Heart left ventricle (tissue), 13 donors: ENCODE data around the gene CEP85L.

ENCODE experiments used
- POLR2A ChIP-seq, 2 donors: fragments of 450-650 bp; IDR thresholded peaks; one replicate each; pipeline ENCODE4 v1.6.1; 2017; ENCODE audit warnings: antibody characterized with exemption in 2 of 2, mild to moderate bottlenecking in 2 of 2, moderate library complexity in 2 of 2
- TF ChIP-seq, protein P1 (sequence below), 12 donors: fragments of 200-600 bp; sonication (generic) in 4 of 12; IDR thresholded peaks; one replicate each; pipeline versions ENCODE4 v1.5.0 to v1.8.0; 2018 to 2022; ENCODE audit warnings: antibody characterized with exemption in 12 of 12, mild to moderate bottlenecking in 5 of 12
- donor health status: ischemic (EF 13 %, LVEDD 7.1; RV severe dilation, severe dysfunction).
- donor health status: DM: no; HTN: yes; CAD: no.
- donor health status: DM: no; HTN: no; CAD: no.
- donor health status: ischemic (EF 25% LVEDD 6.9; RV normal size, moderate dysfunction).
- donor health status: ischemic (EF 25% LVEDD 5.7; RV mildly dilated, moderate dysfunction).
- donor health status: ischemic (EF 35%, LVEDD 5.7; RV mildly dilated, moderate dysfunction).
- donor health status: nonischemic (EF 11% LVEDD 7.7; RV severe dilation, severe dysfunction).
- donor health status: DM: yes; HTN: yes; CAD: no.
- donor health status: PGD.
- donor health status: ischemic (EF 29% LVEDD 5.4; RV normal size, mild dysfunction).
- donor health status: nonischemic (EF 23%, LVEDD 6.1; RV moderate dilation, normal function).

DNA sequence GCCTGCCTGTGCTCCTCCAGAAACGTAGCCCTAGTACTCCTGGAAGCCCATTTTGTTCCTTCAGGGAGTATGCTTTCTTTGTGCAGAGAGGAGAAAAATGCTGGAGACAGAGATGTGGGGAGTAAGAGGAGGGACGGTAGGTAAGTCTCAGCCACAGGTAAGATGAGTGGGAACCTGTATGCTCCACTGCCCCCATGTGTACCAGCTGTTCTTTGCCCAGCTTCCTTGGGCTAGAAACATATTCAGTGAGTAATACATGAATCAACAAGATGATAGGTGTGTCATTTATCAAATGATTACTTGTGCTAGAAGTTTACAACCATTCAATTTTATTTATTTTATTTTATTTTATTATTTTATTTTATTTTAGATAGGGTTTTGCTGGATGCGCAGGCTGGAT, 13.6 kb upstream of the CEP85L start:
- TF ChIP-seq, protein P1, sequence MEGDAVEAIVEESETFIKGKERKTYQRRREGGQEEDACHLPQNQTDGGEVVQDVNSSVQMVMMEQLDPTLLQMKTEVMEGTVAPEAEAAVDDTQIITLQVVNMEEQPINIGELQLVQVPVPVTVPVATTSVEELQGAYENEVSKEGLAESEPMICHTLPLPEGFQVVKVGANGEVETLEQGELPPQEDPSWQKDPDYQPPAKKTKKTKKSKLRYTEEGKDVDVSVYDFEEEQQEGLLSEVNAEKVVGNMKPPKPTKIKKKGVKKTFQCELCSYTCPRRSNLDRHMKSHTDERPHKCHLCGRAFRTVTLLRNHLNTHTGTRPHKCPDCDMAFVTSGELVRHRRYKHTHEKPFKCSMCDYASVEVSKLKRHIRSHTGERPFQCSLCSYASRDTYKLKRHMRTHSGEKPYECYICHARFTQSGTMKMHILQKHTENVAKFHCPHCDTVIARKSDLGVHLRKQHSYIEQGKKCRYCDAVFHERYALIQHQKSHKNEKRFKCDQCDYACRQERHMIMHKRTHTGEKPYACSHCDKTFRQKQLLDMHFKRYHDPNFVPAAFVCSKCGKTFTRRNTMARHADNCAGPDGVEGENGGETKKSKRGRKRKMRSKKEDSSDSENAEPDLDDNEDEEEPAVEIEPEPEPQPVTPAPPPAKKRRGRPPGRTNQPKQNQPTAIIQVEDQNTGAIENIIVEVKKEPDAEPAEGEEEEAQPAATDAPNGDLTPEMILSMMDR (IDR thresholded peaks at IDR 0.05), result no peak
- no peak for TF ChIP-seq POLR2A (IDR thresholded peaks at IDR 0.05)
